HCT116 (cell line): ENCODE data around the gene CDH13. TPM values are rescaled to one million over a fixed set of nuclear protein-coding genes. Genes with fewer than 3 reads are reported as not detected.

ENCODE experiments used
- ATAC-seq: fragments of 200-7000 bp; cut with Tn5 transposase; 2 replicates; pipeline ENCODE4 v1.9.1; 2020; ENCODE audit warnings: mild to moderate bottlenecking, moderate library complexity
- BruUV-seq: library from RNA; stranded (reverse); fragments of 400-500 nt; replicated peaks from 2 replicates; lab custom pipeline; 2021; lab: Mats Ljungman, UMichigan
- CTCF ChIA-PET: fragments of 300-600 bp; sonication (Branson Sonifier 250); formaldehyde crosslinking; loops from one replicate; lab custom pipeline; 2021; ENCODE audit warnings: antibody characterized with exemption; lab: Charles Lee
- POLR2A ChIA-PET: fragments of 300-600, 350-600 bp; sonication (Branson Sonifier 250); formaldehyde crosslinking; loops from one replicate; lab custom pipeline; 2021; ENCODE audit warnings: antibody characterized with exemption; lab: Charles Lee
- RAD21 ChIA-PET, 2 experiments: fragments of 300-600 bp; sonication (Branson Sonifier 250); formaldehyde crosslinking; loops; one replicate each; lab custom pipeline; 2023; ENCODE audit warnings: low total read pairs in 2 of 2; ENCODE audit not compliant: uncharacterized antibody in 2 of 2, unreplicated experiment in 2 of 2, low non-redundant PET in 1 of 2; lab: Charles Lee
- DNase-seq: peaks from one replicate; pipeline ENCODE4 v3.0.0-alpha.2; 2010; ENCODE audit warnings: low read depth, low spot score
- H2AFZ ChIP-seq: fragments of 200-600 bp; shearing (Covaris generic), sonication (generic); 2 replicates; pipeline ENCODE4 v1.6.1; 2017; ENCODE audit warnings: low read depth, mixed run types, mixed read lengths, antibody characterized with exemption, low read length; ENCODE audit not compliant: poor library complexity, severe bottlenecking
- H3K27ac ChIP-seq: 2 replicates; pipeline ENCODE4 v1.5.1; 2012; ENCODE audit warnings: low read depth, low read length
- H3K27me3 ChIP-seq: fragments of 200-600 bp; sonication (generic); 2 replicates; pipeline ENCODE4 v1.6.1; 2016; ENCODE audit warnings: mixed run types, low read length, mixed read lengths; ENCODE audit not compliant: insufficient read depth
- H3K36me3 ChIP-seq, 2 experiments: fragments of 200-500 bp in 1 of 2; fragments of 200-600 bp in 1 of 2; sonication (Bioruptor generic) in 1 of 2; sonication (generic) in 1 of 2; 2 replicates each; pipeline versions ENCODE4 v1.5.1 to v1.6.1; 2014 to 2016; ENCODE audit warnings: low read length in 2 of 2, inconsistent platforms in 1 of 2, mixed read lengths in 1 of 2, mixed run types in 1 of 2; ENCODE audit not compliant: insufficient read depth in 2 of 2, control insufficient read depth in 1 of 2
- H3K4me1 ChIP-seq, 2 experiments: fragments of 200-600 bp in 1 of 2; sonication (generic) in 1 of 2; 2 replicates each; pipeline versions ENCODE4 v1.5.1 to v1.6.1; 2012 to 2017; ENCODE audit warnings: low read length in 2 of 2, inconsistent platforms in 1 of 2, mild to moderate bottlenecking in 1 of 2, mixed read lengths in 1 of 2, mixed run types in 1 of 2, moderate library complexity in 1 of 2; ENCODE audit not compliant: insufficient read depth in 2 of 2, control insufficient read depth in 1 of 2
- H3K4me2 ChIP-seq: fragments of 200-600 bp; sonication (generic); 2 replicates; pipeline ENCODE4 v1.6.1; 2017; ENCODE audit warnings: mixed run types, low read length, mixed read lengths
- H3K4me3 ChIP-seq, 2 experiments: fragments of 200-600 bp in 1 of 2; sonication (generic) in 1 of 2; replicated peaks in 1 of 2; 2 replicates each; pipeline ENCODE4 v1.5.1; 2011 to 2016; ENCODE audit warnings: low read length in 2 of 2, control low read depth in 1 of 2, low read depth in 1 of 2, mild to moderate bottlenecking in 1 of 2, mixed read lengths in 1 of 2, mixed run types in 1 of 2
- H3K79me2 ChIP-seq: fragments of 200-600 bp; sonication (generic); 2 replicates; pipeline ENCODE4 v1.6.1; 2017; ENCODE audit warnings: mild to moderate bottlenecking, mixed run types, low read length, moderate library complexity, mixed read lengths; ENCODE audit not compliant: insufficient read depth
- H3K9ac ChIP-seq: fragments of 200-600 bp; sonication (generic); 2 replicates; pipeline ENCODE4 v1.6.1; 2016; ENCODE audit warnings: low read length, mixed read lengths
- H3K9me2 ChIP-seq: fragments of 200-600 bp; sonication (generic), shearing (Covaris generic); 2 replicates; pipeline ENCODE4 v1.6.1; 2017; ENCODE audit warnings: mixed run types, mild to moderate bottlenecking, moderate library complexity; ENCODE audit not compliant: insufficient read depth
- H3K9me3 ChIP-seq, 2 experiments: fragments of 200-500 bp in 1 of 2; fragments of 200-600 bp in 1 of 2; sonication (Bioruptor generic) in 1 of 2; sonication (generic) in 1 of 2; 2 replicates each; pipeline ENCODE4 v1.6.1; 2014 to 2017; ENCODE audit warnings: low read length in 2 of 2, mixed read lengths in 2 of 2, inconsistent platforms in 1 of 2, low read depth in 1 of 2, mild to moderate bottlenecking in 1 of 2, mixed run types in 1 of 2, moderate library complexity in 1 of 2; ENCODE audit not compliant: control insufficient read depth in 1 of 2, insufficient read depth in 1 of 2
- H4K20me1 ChIP-seq: fragments of 200-600 bp; sonication (generic), shearing (Covaris generic); 2 replicates; pipeline ENCODE4 v1.6.1; 2017; ENCODE audit warnings: mixed run types, mild to moderate bottlenecking, moderate library complexity; ENCODE audit not compliant: insufficient read depth
- CBX3 ChIP-seq: IDR thresholded peaks from 2 replicates; pipeline ENCODE4 v1.6.1; 2012; ENCODE audit warnings: low read depth
- EGR1 ChIP-seq: IDR thresholded peaks from 2 replicates; pipeline ENCODE4 v1.6.1; 2012; ENCODE audit warnings: low read depth
- EZH2 ChIP-seq: fragments of 200-600 bp; sonication (generic); IDR thresholded peaks from 2 replicates; pipeline ENCODE4 v1.6.1; 2017; ENCODE audit warnings: antibody characterized with exemption, mixed run types
- FOSL1 ChIP-seq: IDR thresholded peaks from 2 replicates; pipeline ENCODE4 v1.6.1; 2012; ENCODE audit warnings: low read depth
- POLR2AphosphoS5 ChIP-seq: IDR thresholded peaks from 2 replicates; pipeline ENCODE4 v1.6.1; 2011; ENCODE audit warnings: mild to moderate bottlenecking, low read depth, low read length, moderate library complexity
- REST ChIP-seq: IDR thresholded peaks from 2 replicates; pipeline ENCODE4 v1.6.1; 2012; ENCODE audit warnings: low read depth
- SIN3A ChIP-seq: IDR thresholded peaks from 2 replicates; pipeline ENCODE4 v1.6.1; 2012; ENCODE audit warnings: low read depth
- TCF7L2 ChIP-seq: IDR thresholded peaks from 2 replicates; pipeline ENCODE4 v1.7.0; 2011; ENCODE audit warnings: borderline replicate concordance, inconsistent platforms; ENCODE audit not compliant: insufficient read depth, insufficient read length; ENCODE audit errors: extremely low read depth
- ZBTB33 ChIP-seq: IDR thresholded peaks from 2 replicates; pipeline ENCODE4 v1.6.1; 2011; ENCODE audit warnings: mild to moderate bottlenecking, low read length, moderate library complexity; ENCODE audit not compliant: insufficient replicate concordance; ENCODE audit errors: extremely low read depth
- intact Hi-C: fragments of 100-400 bp; cut with micrococcal nuclease; formaldehyde crosslinking; loops from 2 replicates; pipeline ENCODE4 v1.10.0; 2022
- total RNA-seq: library from RNA; stranded (reverse); gene quantifications from one replicate; pipeline ENCODE4 v1.2.1, GENCODE V29; 2021; ENCODE audit not compliant: unreplicated experiment

Gene CDH13
- total RNA-seq, 1 experiment from 2014 or later: not detected

GRCh38 chr16:83354015-83354414, 727.2 kb downstream of the CDH13 start:
- H3K9ac ChIP-seq: no peak overlapping the region
- no peak overlapping the region for H3K4me2 ChIP-seq
- intact Hi-C loops: no loop called here
- no peaks in the 10 kb centered on the region for H3K4me1 ChIP-seq
- no peaks in the 10 kb centered on the region for H3K79me2 ChIP-seq
- H2AFZ ChIP-seq: no peak overlapping the region
- H3K4me3 ChIP-seq: no peak overlapping the region
- no TSS peak for BruUV-seq
- H3K27ac ChIP-seq: no peak overlapping the region
- DNase-seq: no peak
- no peak for TF ChIP-seq CBX3
- TF ChIP-seq EGR1: no peak
- TF ChIP-seq SIN3A: no peak
- no peak for TF ChIP-seq REST
- TF ChIP-seq FOSL1: no peak
- no peak for TF ChIP-seq POLR2AphosphoS5
- no peak for TF ChIP-seq EZH2
- no peak for TF ChIP-seq TCF7L2
- no peak for TF ChIP-seq ZBTB33
- TF ChIP-seq, all 23 proteins: peak for 0
- ChIA-PET POLR2A (no interaction called here), CTCF (no interaction called here), RAD21 (no interaction called here)
- H4K20me1 ChIP-seq: no peaks in the 10 kb centered on the region
- peaks cover 0 to 9% of the 10 kb centered on the region in 2 experiments; a peak in 1 of 4 replicates for H3K9me3 ChIP-seq
- no peaks in the 10 kb centered on the region for H3K36me3 ChIP-seq
- H3K9me2 ChIP-seq: no peaks in the 10 kb centered on the region
- ATAC-seq: no peak
- 0 out of 2 replicates have a peak, but pooled peaks cover 3% of the 10 kb centered on the region for H3K27me3 ChIP-seq
